Measurements from ENCODE around the gene ISG20. TPM values are rescaled to one million over a fixed set of nuclear protein-coding genes. Genes with fewer than 3 reads are reported as not detected.

Gene ISG20
- total RNA-seq, 4 donors from 2014 or later, result 3.9 to 35.9 (median 13.2) TPM

DNA sequence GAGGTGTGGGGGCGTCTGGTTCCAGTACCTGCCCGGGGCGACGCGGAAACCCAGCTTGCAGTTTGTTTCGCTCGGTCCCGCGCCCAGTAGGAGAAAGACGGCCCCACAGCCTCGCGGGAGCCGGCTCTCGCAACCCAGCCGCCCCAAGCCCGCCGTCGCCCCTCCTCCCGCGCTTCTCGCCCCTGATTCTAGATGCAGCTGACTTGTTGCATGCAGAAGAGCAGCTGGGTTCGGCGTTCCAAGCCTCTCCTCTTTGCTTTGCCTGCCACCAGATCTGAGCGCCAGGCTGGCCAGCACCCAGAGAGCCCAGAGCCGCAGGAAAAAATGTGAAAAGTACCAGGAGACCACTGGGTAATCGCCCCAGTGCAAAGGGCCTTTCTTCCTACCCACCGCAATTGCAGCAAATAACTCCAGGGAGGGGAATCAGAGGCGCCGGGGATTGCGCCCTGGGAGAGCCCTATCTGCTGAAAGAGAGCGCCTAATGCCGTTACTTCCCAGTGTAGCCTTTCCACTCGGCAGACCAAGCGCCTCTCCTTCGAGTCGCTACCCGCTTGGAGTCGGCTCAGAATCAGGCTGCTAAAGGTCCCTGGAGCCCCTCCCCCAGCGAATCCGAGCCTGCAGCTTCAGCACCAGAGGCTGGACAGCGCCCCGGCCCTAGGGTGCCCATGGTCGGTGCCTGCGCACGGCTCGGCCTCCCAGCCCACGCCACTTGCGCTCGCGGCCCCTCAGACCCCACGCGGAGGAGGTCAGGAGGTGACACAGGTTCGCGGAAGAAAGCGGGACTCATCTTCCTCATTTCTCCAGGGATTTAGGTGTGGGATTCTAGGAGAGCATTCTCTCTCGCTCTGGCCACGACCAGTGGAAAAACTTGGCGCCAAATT, 33.4 kb upstream of the ISG20 start:
- Histone ChIP-seq H3K36me3 (no peaks in the 10 kb centered on the region), H3K27me3 (peaks cover 11 to 23% of the 10 kb centered on the region in 2 donors), H3K4me3 (no peak overlapping the region), H3K27ac (no peak overlapping the region), H3K9me3 (no peaks in the 10 kb centered on the region), H3K4me1 (peaks cover 0 to 15% of the 10 kb centered on the region in 2 donors)
- intact Hi-C loops (cut with DNase I; ENCODE audit: low total_unique reads), result no loop called here
- TF ChIP-seq, protein P1, sequence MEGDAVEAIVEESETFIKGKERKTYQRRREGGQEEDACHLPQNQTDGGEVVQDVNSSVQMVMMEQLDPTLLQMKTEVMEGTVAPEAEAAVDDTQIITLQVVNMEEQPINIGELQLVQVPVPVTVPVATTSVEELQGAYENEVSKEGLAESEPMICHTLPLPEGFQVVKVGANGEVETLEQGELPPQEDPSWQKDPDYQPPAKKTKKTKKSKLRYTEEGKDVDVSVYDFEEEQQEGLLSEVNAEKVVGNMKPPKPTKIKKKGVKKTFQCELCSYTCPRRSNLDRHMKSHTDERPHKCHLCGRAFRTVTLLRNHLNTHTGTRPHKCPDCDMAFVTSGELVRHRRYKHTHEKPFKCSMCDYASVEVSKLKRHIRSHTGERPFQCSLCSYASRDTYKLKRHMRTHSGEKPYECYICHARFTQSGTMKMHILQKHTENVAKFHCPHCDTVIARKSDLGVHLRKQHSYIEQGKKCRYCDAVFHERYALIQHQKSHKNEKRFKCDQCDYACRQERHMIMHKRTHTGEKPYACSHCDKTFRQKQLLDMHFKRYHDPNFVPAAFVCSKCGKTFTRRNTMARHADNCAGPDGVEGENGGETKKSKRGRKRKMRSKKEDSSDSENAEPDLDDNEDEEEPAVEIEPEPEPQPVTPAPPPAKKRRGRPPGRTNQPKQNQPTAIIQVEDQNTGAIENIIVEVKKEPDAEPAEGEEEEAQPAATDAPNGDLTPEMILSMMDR (IDR thresholded peaks at IDR 0.05), result no peak
- no peak for TF ChIP-seq POLR2A (IDR thresholded peaks at IDR 0.05)
- no peak for DNase-seq

DNA sequence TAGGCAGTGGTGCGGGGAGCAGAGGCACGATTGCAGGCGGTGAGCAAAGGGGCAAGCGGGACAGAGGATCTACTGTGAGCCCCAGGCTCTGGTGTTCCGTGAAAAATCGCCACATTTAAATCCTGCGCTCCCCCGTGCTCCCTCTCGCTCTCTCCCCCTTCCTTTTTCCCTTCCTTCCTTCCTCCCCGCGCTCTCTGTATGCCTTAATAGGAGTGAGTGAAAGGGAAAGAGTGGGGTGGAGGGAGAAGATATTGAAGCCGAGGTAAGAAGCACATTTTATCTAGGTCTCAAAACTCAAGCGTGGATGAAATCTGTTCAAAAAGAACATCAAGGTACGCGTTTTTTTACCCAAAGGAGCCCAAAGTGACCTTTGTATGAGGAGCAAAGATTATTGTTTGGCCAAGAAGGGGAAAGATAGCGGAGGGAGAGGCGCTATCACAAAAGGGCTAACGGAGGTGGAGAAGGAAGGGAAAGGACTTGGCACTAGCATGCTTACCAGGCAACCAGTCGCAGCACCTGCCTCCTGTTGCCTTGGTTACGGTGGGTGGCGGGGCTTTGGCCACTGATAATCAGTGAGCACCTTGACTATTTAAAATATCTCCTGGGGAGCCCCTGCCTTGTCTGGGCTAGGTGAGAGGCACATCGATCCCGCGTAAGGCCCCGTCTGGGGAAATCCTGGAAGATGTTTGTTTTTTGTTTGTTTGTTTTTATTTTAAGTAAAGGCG, 32.6 kb upstream of the ISG20 start:
- peaks cover 0 to 15% of the 10 kb centered on the region in 2 donors for H3K4me1 ChIP-seq
- no peak for DNase-seq
- H3K4me3 ChIP-seq, result no peak overlapping the region
- no peaks in the 10 kb centered on the region for H3K9me3 ChIP-seq
- peaks cover 11 to 23% of the 10 kb centered on the region in 2 donors for H3K27me3 ChIP-seq
- H3K36me3 ChIP-seq, result no peaks in the 10 kb centered on the region
- intact Hi-C loops (cut with DNase I; ENCODE audit: low total_unique reads), result no loop called here
- TF ChIP-seq, protein P1 (IDR thresholded peaks at IDR 0.05), result no peak
- TF ChIP-seq POLR2A (IDR thresholded peaks at IDR 0.05), result no peak
- H3K27ac ChIP-seq, result no peak overlapping the region

DNA sequence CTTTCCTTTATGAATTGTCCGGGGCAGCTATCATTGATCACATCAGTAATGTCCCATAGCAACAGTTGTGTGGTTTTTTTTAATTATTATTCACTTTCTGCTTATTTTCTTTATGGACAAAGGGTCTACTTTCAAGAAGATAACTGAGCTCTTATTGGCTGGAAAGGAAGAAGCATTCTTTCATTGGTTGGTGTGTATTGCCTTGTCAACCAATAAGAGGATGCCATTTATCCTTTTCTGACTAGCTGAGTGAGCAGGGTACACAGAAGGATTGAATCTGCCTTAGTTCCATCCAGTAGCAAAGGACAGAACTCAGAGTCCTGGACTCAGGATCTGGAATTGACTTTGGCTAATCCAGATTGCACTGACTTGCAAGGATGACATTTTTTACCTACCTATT, 30.9 kb upstream of the ISG20 start:
- Histone ChIP-seq H3K4me1 (peaks cover 0 to 15% of the 10 kb centered on the region in 2 donors), H3K27ac (no peak overlapping the region), H3K27me3 (peaks cover 11 to 23% of the 10 kb centered on the region in 2 donors), H3K9me3 (no peaks in the 10 kb centered on the region), H3K36me3 (no peaks in the 10 kb centered on the region), H3K4me3 (no peak overlapping the region)
- TF ChIP-seq, protein P1 (IDR thresholded peaks at IDR 0.05), result no peak
- no peak for TF ChIP-seq POLR2A (IDR thresholded peaks at IDR 0.05)
- no peak for DNase-seq
- intact Hi-C loops (cut with DNase I; ENCODE audit: low total_unique reads), result no loop called here

DNA sequence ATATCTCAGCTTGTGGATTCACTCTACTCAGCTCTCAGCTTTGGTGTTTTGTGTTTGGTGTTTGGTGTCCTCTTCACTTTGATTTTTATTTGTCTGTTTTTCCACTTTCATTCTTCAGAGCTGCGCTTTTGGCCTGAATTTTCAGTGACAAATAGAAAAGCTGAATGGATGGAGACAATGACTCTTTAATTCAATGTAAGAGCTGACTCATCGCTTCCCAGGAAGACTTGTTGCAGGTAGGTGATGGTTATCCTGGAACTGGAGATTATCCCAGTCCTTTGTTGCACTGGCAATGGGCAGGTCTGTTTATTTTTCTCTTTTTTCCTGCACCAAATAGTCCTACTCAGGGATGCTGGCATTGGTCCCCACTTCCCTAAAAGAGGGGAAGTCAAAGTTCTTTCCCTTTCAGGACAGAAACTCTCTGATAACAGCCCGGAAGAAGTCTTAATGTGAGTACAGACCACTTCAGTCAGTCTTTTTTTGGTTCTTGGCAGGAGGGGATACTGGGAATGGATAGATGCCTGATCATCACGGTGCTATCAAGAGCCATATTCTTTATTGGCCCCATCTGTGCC, 30.1 kb upstream of the ISG20 start:
- H3K27me3 ChIP-seq, result peaks cover 11 to 23% of the 10 kb centered on the region in 2 donors
- intact Hi-C loops (cut with DNase I; ENCODE audit: low total_unique reads), result no loop called here
- DNase-seq, result no peak

More for the DNA sequence above, 30.1 kb upstream of the ISG20 start:
- no peak overlapping the region for H3K27ac ChIP-seq
- H3K4me3 ChIP-seq, result no peak overlapping the region
- TF ChIP-seq, protein P1 (IDR thresholded peaks at IDR 0.05), result no peak
- no peak for TF ChIP-seq POLR2A (IDR thresholded peaks at IDR 0.05)
- peaks cover 0 to 15% of the 10 kb centered on the region in 2 donors for H3K4me1 ChIP-seq
- no peaks in the 10 kb centered on the region for H3K36me3 ChIP-seq
- H3K9me3 ChIP-seq, result no peaks in the 10 kb centered on the region

Data from uterus (tissue), 4 donors.